ENCODE measurements around the gene ASB1.

GRCh38 chr2:238435752-238436096 lies 9.0 kb downstream of the ASB1 start:
- no peak for TF ChIP-seq POLR2A (IDR thresholded peaks at IDR 0.05)
- TF ChIP-seq CTCF (IDR thresholded peaks at IDR 0.05), result no peak

Measured in esophagus squamous epithelium (tissue), 4 donors.